HG03095 (cell line): ENCODE measurements around the gene RIPK3.

Experiments used
- ATAC-seq: cut with Tn5 transposase; IDR thresholded peaks from one replicate; pipeline ENCODE4 v1.9.1; 2021; ENCODE audit warnings: moderate library complexity; ENCODE audit not compliant: unreplicated experiment

Gene RIPK3

DNA sequence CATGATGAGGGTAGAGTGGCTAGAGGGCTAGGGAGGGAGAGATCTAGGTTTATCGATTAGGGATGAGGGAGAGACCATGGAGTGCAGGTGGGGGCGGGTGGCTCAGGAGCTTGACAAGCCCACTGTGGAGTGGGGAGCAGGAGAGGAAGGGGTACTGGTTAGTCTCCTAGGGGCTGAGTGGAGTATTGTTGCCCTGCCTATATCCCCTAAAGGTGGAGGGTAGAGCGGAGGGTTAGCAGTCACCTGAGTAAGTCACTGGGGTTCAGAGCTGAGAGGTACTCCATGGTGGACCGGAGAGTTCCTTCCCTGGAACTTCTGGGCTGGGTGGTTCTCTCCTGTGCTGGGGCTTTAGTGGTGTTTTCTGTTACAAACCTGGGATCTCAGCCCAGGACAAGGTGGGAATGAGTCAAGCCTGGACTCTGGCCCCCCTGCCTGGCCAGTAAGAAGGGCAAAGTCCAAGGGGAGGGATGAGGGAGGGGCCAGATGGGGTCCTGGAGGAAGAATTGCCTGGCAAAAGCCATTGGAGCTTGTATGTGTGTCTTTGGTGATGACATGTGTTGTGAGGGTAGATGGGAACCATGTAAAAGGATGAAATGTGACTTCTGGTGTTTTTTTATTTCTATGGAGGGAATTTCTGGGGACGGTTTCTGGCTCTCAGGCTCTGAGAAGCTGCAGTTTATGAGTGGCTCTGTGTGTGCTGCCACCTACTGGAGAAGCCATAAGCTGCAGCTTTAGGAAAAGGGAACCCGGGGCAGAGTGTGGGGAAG is 32.0 kb downstream of the RIPK3 start, which contains the start of gene CIDEB:
TSS of gene CIDEB (minus strand) at position 403 of the 767 bp plus-strand sequence. CDS start at position 284, 119 bp downstream.
- ATAC-seq, result no peak

DNA sequence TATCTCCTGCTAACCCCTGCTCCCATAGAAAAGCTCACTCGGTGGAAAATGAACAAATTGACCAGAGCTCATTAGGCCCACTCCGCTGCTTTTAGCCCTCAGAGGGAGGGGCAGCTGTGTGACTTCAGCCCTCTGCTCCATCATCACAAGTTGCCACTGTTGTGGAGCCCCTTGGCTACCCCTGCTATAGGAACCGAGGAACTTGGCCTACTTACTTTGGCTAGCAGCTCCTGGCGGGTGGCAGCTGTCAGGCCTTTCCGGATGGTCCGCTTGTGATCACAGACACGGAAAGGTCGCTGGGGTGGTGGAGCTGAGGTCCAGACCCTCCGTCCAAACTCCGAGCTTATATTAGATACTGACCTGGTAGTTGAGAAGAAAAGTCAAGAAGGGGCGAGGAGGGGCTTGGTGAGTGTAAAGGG is 32.6 kb downstream of the RIPK3 start:
- no peak for ATAC-seq

GRCh38 chr14:24304019-24304387 is 35.8 kb downstream of the RIPK3 start:
- no peak for ATAC-seq

- no peak for ATAC-seq
Measured at GRCh38 chr14:24300326-24300980, 39.3 kb downstream of the RIPK3 start.

- peak; percentile 59 for ATAC-seq
Measured at GRCh38 chr14:24299255-24300191, 40.3 kb downstream of the RIPK3 start, which contains the start of the genes DHRS1 and NOP9. TSS of gene DHRS1 (minus strand) at chr14:24299780. CDS start at chr14:24299106, 674 bp downstream. TSS of gene NOP9 (plus strand) at chr14:24299850. CDS start at chr14:24299955, 105 bp downstream.

DNA sequence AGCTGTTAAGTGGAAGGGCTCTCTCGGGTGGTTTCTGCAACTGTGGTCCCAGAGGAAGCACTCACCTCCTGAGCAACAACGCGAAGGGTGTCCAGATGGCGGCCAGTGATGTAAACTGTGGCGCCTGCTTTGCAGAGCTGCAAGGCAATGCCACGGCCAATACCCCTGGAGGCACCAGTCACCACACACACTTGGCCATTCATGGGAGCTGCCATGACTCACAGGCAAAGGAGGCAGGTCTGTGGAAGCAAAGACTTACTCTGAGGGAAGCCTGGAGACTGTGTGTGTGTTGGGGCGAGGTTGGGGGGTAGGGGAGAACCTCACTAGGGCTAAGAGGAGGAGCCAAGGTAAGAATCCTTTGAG is 40.9 kb downstream of the RIPK3 start:
- no peak for ATAC-seq

DNA sequence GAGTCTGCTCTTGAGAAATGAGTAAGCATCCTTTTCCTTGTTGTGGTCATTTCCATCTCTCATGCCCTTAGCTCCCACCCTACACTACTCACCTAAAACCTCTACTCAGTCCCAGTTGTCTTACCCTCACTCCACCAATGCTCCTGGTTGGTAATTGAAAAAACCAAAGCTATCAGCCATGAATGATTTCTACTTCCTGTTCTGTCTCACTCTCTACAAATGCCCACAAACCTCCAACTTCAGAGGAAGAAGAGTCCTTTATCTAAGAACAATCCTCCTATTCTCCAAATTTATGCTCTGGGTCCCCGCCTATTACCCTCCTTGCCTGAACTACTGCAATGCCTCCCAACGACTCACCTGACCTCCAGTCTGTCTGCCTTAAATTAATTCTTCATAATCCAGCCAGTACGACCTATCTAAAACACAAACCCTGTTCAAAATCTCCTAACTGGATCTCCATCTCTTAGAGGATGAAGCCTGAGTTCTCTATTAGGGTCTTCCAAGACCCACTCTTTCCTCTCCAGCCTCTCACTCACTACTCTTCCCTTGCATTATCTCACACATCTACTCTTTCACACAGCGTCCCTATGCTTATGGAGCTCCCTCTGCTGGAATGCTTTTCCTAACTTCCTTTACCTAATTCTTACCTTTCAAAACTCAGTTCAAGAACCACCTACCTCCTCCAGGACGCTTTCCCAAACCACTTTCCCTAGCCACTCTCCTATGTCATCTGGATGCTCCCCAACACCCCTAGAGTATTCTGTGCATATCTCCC is 42.4 kb downstream of the RIPK3 start:
- ATAC-seq, result no peak

GRCh38 chr14:24296341-24297157 is 43.2 kb downstream of the RIPK3 start:
- ATAC-seq, result peak; percentile 47

- ATAC-seq, result no peak
Measured at GRCh38 chr14:24293525-24293924, 46.3 kb downstream of the RIPK3 start.

GRCh38 chr14:24292118-24292807 is 47.5 kb downstream of the RIPK3 start:
- no peak for ATAC-seq

DNA sequence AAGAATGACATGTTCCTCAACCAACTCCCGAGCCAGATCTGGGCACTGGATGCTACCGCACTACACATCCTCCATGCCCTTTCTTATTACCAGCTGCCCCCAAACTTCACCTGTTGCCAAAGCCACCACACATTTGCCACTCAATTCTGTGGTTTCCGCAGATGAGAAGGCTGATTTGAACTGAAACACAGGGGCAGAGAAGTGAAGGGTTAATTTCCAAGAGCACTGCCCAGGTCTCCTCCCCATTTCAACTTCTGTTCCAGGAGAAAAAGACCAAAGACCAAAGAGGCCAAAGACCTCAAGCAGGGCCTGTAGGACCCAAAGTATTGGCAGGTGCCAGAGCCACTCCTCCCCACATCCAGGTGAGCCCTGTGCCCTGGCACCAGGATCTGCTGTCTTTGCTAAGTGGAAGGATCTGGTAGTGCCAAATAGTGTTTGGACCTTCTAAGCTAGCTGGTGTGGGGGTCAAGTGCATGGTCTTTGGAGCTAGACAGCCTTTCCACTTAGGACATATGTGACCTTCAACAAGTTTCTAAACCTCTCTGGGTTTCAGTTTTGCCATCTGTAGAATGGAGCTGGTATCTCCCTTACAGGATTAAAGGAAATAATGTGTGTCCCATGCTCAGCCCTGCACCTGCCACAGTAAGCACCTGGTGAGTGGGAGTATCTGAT is 48.2 kb downstream of the RIPK3 start:
- ATAC-seq, result no peak

DNA sequence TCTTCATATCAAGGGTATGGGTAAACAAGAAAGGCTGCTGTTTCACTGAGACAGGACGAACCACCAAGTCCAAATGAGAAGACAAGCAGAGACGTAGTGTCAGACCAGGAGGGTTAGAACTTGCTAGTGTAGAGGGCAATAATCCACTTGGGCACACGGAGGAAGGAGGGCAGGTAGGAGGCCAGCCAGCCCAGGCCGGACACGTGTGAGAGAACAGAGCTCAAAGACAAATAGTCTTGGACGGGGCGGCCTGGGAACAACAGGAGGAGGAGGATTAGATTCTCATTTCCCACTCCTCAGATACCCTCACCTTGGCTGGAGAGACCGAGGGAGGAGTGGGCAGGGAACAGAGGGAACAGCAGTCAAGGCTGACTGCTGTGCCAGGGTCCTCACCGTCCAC is 49.0 kb downstream of the RIPK3 start:
- ATAC-seq, result no peak

DNA sequence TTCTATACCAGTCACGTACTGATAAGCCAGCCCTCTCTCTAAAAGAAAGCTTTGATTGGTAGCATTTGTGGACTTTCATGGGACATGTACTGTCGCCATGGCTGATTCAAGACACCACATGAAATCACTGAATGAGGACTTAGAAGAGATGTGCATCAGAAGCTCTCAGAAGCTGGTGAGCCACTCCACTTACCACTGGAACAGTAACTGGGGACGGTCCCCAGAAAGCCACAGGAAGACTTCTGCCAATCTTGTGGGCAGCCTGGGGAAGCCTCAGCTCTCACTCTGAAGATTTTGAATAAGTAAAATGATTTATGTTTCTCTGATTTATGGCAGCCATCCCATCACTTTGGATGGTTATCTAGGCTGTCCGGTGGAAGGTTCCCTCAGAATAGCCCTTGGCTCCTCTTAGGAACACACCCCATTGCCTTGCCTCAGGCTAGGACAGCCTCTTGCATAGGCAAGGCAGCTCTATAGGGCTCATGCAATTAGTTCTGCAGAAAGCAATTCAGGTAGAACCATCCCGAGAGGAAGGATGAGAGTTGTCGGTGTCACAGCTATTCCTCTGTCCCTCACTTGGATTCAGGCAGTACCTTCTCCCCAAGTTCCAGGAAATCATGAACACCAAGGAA is 50.0 kb downstream of the RIPK3 start:
- ATAC-seq, result no peak

DNA sequence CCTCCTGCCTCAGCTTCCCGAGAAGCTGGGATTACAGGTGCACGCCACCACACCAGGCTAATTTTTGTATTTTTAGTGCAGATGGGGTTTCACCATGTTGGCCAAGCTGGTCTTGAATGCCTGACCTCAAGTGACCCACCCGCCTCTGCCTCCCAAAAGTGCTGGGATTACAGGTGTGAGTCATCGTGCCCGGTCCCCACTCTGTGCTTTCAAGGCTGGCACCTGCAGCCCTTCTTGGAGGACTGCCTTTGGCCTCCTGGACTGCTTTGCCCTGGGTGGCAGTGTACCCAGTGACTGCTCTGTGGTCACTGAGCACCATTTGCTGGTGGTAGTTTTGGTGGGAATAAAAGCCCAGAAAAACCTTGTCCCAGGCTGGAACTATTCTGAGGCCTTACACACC is 52.8 kb downstream of the RIPK3 start:
- no peak for ATAC-seq
